ENCODE results near the gene GPR61. TPM values are rescaled to one million over a fixed set of nuclear protein-coding genes. Genes with fewer than 3 reads are reported as not detected.

Gene GPR61
- total RNA-seq, 1 donor from 2014 or later: 4.9 TPM

- FAIRE-seq (no peak), DNase-seq (ENCODE audit: low spot score in 2 of 2) (peak in 1 of 2 donors; percentile 79)
Observed at GRCh38 chr1:109532365-109533136, 7.1 kb upstream of the GPR61 start.

GRCh38 chr1:109534307-109534858 is 5.3 kb upstream of the GPR61 start:
- DNase-seq (ENCODE audit: low spot score in 2 of 2) (no peak), FAIRE-seq (no peak)

- no peak for FAIRE-seq
Observed at GRCh38 chr1:109535481-109535880, 4.2 kb upstream of the GPR61 start.

GRCh38 chr1:109535971-109536491 is 3.6 kb upstream of the GPR61 start:
- FAIRE-seq: no peak

More at GRCh38 chr1:109535481-109535880, 4.2 kb upstream of the GPR61 start:
- DNase-seq (ENCODE audit: low spot score in 2 of 2): no peak

GRCh38 chr1:109537450-109538178 is 2.1 kb upstream of the GPR61 start:
- DNase-seq (ENCODE audit: low spot score in 2 of 2) (no peak), FAIRE-seq (no peak)

More at GRCh38 chr1:109535971-109536491, 3.6 kb upstream of the GPR61 start:
- DNase-seq (ENCODE audit: low spot score in 2 of 2): peak in 1 of 2 donors; percentile 57

- DNase-seq (ENCODE audit: low spot score in 2 of 2) (no peak), FAIRE-seq (no peak)
Observed at GRCh38 chr1:109538827-109539555, 681 bp upstream of the GPR61 start.

- no peak for FAIRE-seq
- no peak for DNase-seq (ENCODE audit: low spot score in 2 of 2)
Observed at GRCh38 chr1:109541102-109541501, 1.4 kb downstream of the GPR61 start.

- FAIRE-seq: no peak
- DNase-seq (ENCODE audit: low spot score in 2 of 2): no peak
Observed at GRCh38 chr1:109542657-109543056, 3.0 kb downstream of the GPR61 start.

GRCh38 chr1:109543283-109543987 is 3.8 kb downstream of the GPR61 start:
- FAIRE-seq (no peak), DNase-seq (ENCODE audit: low spot score in 2 of 2) (no peak)

GRCh38 chr1:109543988-109544735 is 4.5 kb downstream of the GPR61 start:
- FAIRE-seq (no peak), DNase-seq (ENCODE audit: low spot score in 2 of 2) (no peak)

GRCh38 chr1:109546311-109547109 is 6.8 kb downstream of the GPR61 start:
- FAIRE-seq: peak; percentile 45

GRCh38 chr1:109547463-109548320 is 8.0 kb downstream of the GPR61 start:
- DNase-seq (ENCODE audit: low spot score in 2 of 2) (no peak), FAIRE-seq (no peak)

More at GRCh38 chr1:109546311-109547109, 6.8 kb downstream of the GPR61 start:
- DNase-seq (ENCODE audit: low spot score in 2 of 2): peak; percentile 84 to 88

- DNase-seq (ENCODE audit: low spot score in 2 of 2) (peak; percentile 80 to 90), FAIRE-seq (no peak)
Observed at GRCh38 chr1:109548321-109549267, 8.9 kb downstream of the GPR61 start, which contains the start of gene GNAI3. TSS of gene GNAI3 (plus strand) at chr1:109548615. CDS start at chr1:109548721, 106 bp downstream.

- no peak for DNase-seq (ENCODE audit: low spot score in 2 of 2)
- FAIRE-seq: no peak
Observed at GRCh38 chr1:109556563-109556962, 16.9 kb downstream of the GPR61 start.

- DNase-seq (ENCODE audit: low spot score in 2 of 2) (no peak), FAIRE-seq (no peak)
Observed at GRCh38 chr1:109557520-109557919, 17.8 kb downstream of the GPR61 start.

- FAIRE-seq: no peak
- no peak for DNase-seq (ENCODE audit: low spot score in 2 of 2)
Observed at GRCh38 chr1:109559995-109560394, 20.3 kb downstream of the GPR61 start.

All from frontal cortex (tissue), 4 donors.